Measurements from ENCODE around the gene PRM2.

DNA sequence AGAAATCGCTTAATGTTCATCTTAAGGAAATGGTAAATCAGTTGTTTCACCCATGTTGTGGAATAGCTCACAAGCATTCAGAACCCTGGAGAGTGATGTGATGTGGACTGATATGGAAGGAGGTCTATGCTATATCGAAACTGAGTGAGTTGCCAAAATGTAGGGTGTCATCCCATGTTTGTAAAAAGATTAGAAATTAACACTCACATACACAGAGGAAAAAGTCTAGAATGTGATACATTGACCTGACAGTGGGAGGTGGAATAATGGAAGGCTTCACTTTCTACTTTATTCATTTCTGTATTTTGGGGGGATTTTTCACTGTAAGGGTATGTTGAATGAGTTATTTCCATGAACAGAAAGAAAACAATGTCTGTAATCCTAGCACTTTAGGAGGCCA, 9.6 kb upstream of the PRM2 start:
- TF ChIP-seq, protein P1, sequence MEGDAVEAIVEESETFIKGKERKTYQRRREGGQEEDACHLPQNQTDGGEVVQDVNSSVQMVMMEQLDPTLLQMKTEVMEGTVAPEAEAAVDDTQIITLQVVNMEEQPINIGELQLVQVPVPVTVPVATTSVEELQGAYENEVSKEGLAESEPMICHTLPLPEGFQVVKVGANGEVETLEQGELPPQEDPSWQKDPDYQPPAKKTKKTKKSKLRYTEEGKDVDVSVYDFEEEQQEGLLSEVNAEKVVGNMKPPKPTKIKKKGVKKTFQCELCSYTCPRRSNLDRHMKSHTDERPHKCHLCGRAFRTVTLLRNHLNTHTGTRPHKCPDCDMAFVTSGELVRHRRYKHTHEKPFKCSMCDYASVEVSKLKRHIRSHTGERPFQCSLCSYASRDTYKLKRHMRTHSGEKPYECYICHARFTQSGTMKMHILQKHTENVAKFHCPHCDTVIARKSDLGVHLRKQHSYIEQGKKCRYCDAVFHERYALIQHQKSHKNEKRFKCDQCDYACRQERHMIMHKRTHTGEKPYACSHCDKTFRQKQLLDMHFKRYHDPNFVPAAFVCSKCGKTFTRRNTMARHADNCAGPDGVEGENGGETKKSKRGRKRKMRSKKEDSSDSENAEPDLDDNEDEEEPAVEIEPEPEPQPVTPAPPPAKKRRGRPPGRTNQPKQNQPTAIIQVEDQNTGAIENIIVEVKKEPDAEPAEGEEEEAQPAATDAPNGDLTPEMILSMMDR (IDR thresholded peaks at IDR 0.05), result no peak
- no peak for TF ChIP-seq POLR2A (IDR thresholded peaks at IDR 0.05)

Measured in prostate gland (tissue), 2 donors.